Measurements from ENCODE around the gene GAL3ST1. TPM values are rescaled to one million over a fixed set of nuclear protein-coding genes. Genes with fewer than 3 reads are reported as not detected.

GAL3ST1 gene
- polyA plus RNA-seq, 1 experiment: 0.06 TPM

- no peak for DNase-seq (ENCODE audit: low read depth, low spot score)
- Histone ChIP-seq H3K4me3 (ENCODE audit: low read depth, low read length) (no peak overlapping the region), H3K9me3 (ENCODE audit: control insufficient read depth, insufficient read depth, low read length) (no peaks in the 10 kb centered on the region), H3K27ac (ENCODE audit: low read depth, low read length) (no peak overlapping the region), H3K27me3 (ENCODE audit: control insufficient read depth, insufficient read depth, low read length) (no peaks in the 10 kb centered on the region)
- ChIA-PET CTCF (no interaction called here), POLR2A (no interaction called here)
- no peak for TF ChIP-seq CTCF (IDR thresholded peaks at IDR 0.05; ENCODE audit: low read depth, low read length)
These were observed 39.8 kb upstream of the GAL3ST1 start for GRCh38 chr22:30614268-30614667.

- TF ChIP-seq CTCF (IDR thresholded peaks at IDR 0.05; ENCODE audit: low read depth, low read length): no peak
- POLR2A ChIA-PET: no interaction called here
- no peak overlapping the region for H3K27ac ChIP-seq (ENCODE audit: low read depth, low read length)
- CTCF ChIA-PET: interaction anchor here (0.6 to 0.9 kb wide), 3 partner anchors 21 to 307 kb away, joined by 3 read pairs; no protein-coding TSS in a partner anchor
- H3K9me3 ChIP-seq (ENCODE audit: control insufficient read depth, insufficient read depth, low read length): no peaks in the 10 kb centered on the region
- no peak for DNase-seq (ENCODE audit: low read depth, low spot score)
- no peaks in the 10 kb centered on the region for H3K27me3 ChIP-seq (ENCODE audit: control insufficient read depth, insufficient read depth, low read length)
- H3K4me3 ChIP-seq (ENCODE audit: low read depth, low read length): no peak overlapping the region
These were observed 38.3 kb upstream of the GAL3ST1 start for GRCh38 chr22:30612789-30613188.

GRCh38 chr22:30611197-30611596 lies 36.7 kb upstream of the GAL3ST1 start:
- Histone ChIP-seq H3K9me3 (ENCODE audit: control insufficient read depth, insufficient read depth, low read length) (no peaks in the 10 kb centered on the region), H3K27ac (ENCODE audit: low read depth, low read length) (no peak overlapping the region), H3K27me3 (ENCODE audit: control insufficient read depth, insufficient read depth, low read length) (no peaks in the 10 kb centered on the region), H3K4me3 (ENCODE audit: low read depth, low read length) (no peak overlapping the region)
- POLR2A ChIA-PET: no interaction called here
- CTCF ChIA-PET: no interaction called here
- no peak for DNase-seq (ENCODE audit: low read depth, low spot score)
- no peak for TF ChIP-seq CTCF (IDR thresholded peaks at IDR 0.05; ENCODE audit: low read depth, low read length)

- Histone ChIP-seq H3K4me3 (ENCODE audit: low read depth, low read length) (no peak overlapping the region), H3K27ac (ENCODE audit: low read depth, low read length) (no peak overlapping the region), H3K27me3 (ENCODE audit: control insufficient read depth, insufficient read depth, low read length) (no peaks in the 10 kb centered on the region), H3K9me3 (ENCODE audit: control insufficient read depth, insufficient read depth, low read length) (no peaks in the 10 kb centered on the region)
- no peak for DNase-seq (ENCODE audit: low read depth, low spot score)
- POLR2A ChIA-PET: no interaction called here
- TF ChIP-seq CTCF (IDR thresholded peaks at IDR 0.05; ENCODE audit: low read depth, low read length): no peak
- CTCF ChIA-PET: interaction anchor here (0.8 to 4.9 kb wide), 2 partner anchors 24 to 310 kb away, joined by 3 to 42 read pairs; no protein-coding TSS in a partner anchor
These were observed 35.8 kb upstream of the GAL3ST1 start for GRCh38 chr22:30610299-30610698.

- no peak overlapping the region for H3K27ac ChIP-seq (ENCODE audit: low read depth, low read length)
- peak; percentile 55 for DNase-seq (ENCODE audit: low read depth, low spot score)
- ChIA-PET CTCF (interaction anchor here (0.8 to 4.9 kb wide), 2 partner anchors 25 to 310 kb away, joined by 3 to 42 read pairs; no protein-coding TSS in a partner anchor), POLR2A (interaction anchor here (0.7 kb wide), 1 partner anchor 173 kb away, joined by 4 read pairs; no protein-coding TSS in a partner anchor)
- no peaks in the 10 kb centered on the region for H3K27me3 ChIP-seq (ENCODE audit: control insufficient read depth, insufficient read depth, low read length)
- TF ChIP-seq CTCF (IDR thresholded peaks at IDR 0.05; ENCODE audit: low read depth, low read length): no peak
- H3K9me3 ChIP-seq (ENCODE audit: control insufficient read depth, insufficient read depth, low read length): no peaks in the 10 kb centered on the region
- H3K4me3 ChIP-seq (ENCODE audit: low read depth, low read length): no peak overlapping the region
These were observed 35.1 kb upstream of the GAL3ST1 start for GRCh38 chr22:30609260-30610185.

Data from AG04450 (cell line).